ENCODE measurements around the gene DAD1. TPM values are rescaled to one million over a fixed set of nuclear protein-coding genes. Genes with fewer than 3 reads are reported as not detected.

The DAD1 gene
- total RNA-seq, 2 donors from 2014 or later: 91.3 to 104 TPM

GRCh38 chr14:22542360-22542759 lies 46.7 kb downstream of the DAD1 start:
- Histone ChIP-seq H3K9me3 (no peaks in the 10 kb centered on the region), H3K4me1 (peaks cover 3% of the 10 kb centered on the region), H3K36me3 (replicated peaks in 1 of 2; ENCODE audit: insufficient read depth in 1 of 2, low read depth in 2 of 2) (no peaks in the 10 kb centered on the region), H3K27me3 (no peaks in the 10 kb centered on the region), H3K4me3 (no peak overlapping the region), H3K27ac (no peak overlapping the region)
- WGBS, 2 donors: 69% methylated on average over 2 of the region's 2 CpGs
- ATAC-seq (no peak), DNase-seq (no peak)
- TF ChIP-seq POLR2A (IDR thresholded peaks at IDR 0.05) (no peak), CTCF (IDR thresholded peaks at IDR 0.05) (no peak)
- intact Hi-C loops (cut with DNase I): no loop called here

- no peak for TF ChIP-seq POLR2A (IDR thresholded peaks at IDR 0.05)
- no peak for TF ChIP-seq CTCF (IDR thresholded peaks at IDR 0.05)
- DNase-seq (no peak), ATAC-seq (no peak)
- H3K27me3 ChIP-seq: no peaks in the 10 kb centered on the region
- intact Hi-C loops (cut with DNase I): no loop called here
- H3K4me1 ChIP-seq: no peaks in the 10 kb centered on the region
- 69 to 88% methylated on average over 5 of the region's 5 CpGs for WGBS, 2 donors
- no peak overlapping the region for H3K27ac ChIP-seq
- no peaks in the 10 kb centered on the region for H3K36me3 ChIP-seq (replicated peaks in 1 of 2; ENCODE audit: insufficient read depth in 1 of 2, low read depth in 2 of 2)
- H3K9me3 ChIP-seq: no peaks in the 10 kb centered on the region
- H3K4me3 ChIP-seq: no peak overlapping the region
Measured at GRCh38 chr14:22541721-22542120, 47.3 kb downstream of the DAD1 start.

- H3K4me1 ChIP-seq: no peaks in the 10 kb centered on the region
- no peaks in the 10 kb centered on the region for H3K36me3 ChIP-seq (replicated peaks in 1 of 2; ENCODE audit: insufficient read depth in 1 of 2, low read depth in 2 of 2)
- TF ChIP-seq POLR2A (IDR thresholded peaks at IDR 0.05): no peak
- TF ChIP-seq CTCF (IDR thresholded peaks at IDR 0.05): no peak
- H3K4me3 ChIP-seq: no peak overlapping the region
- ATAC-seq: no peak
- no peak for DNase-seq
- 55 to 63% methylated on average over 4 of the region's 4 CpGs for WGBS, 2 donors
- no peak overlapping the region for H3K27ac ChIP-seq
- H3K27me3 ChIP-seq: no peaks in the 10 kb centered on the region
- no peaks in the 10 kb centered on the region for H3K9me3 ChIP-seq
- intact Hi-C loops (cut with DNase I): no loop called here
Measured at GRCh38 chr14:22540811-22541360, 48.1 kb downstream of the DAD1 start.

GRCh38 chr14:22540293-22540692 lies 48.7 kb downstream of the DAD1 start:
- ATAC-seq (no peak), DNase-seq (no peak)
- no peaks in the 10 kb centered on the region for H3K9me3 ChIP-seq
- H3K4me1 ChIP-seq: no peaks in the 10 kb centered on the region
- no peaks in the 10 kb centered on the region for H3K36me3 ChIP-seq (replicated peaks in 1 of 2; ENCODE audit: insufficient read depth in 1 of 2, low read depth in 2 of 2)
- no peaks in the 10 kb centered on the region for H3K27me3 ChIP-seq
- H3K4me3 ChIP-seq: no peak overlapping the region
- WGBS, 2 donors: 18 to 25% methylated on average over 1 of the region's 1 CpG
- intact Hi-C loops (cut with DNase I): no loop called here
- TF ChIP-seq CTCF (IDR thresholded peaks at IDR 0.05): no peak
- no peak for TF ChIP-seq POLR2A (IDR thresholded peaks at IDR 0.05)
- H3K27ac ChIP-seq: no peak overlapping the region

- DNase-seq (no peak), ATAC-seq (no peak)
- TF ChIP-seq CTCF (IDR thresholded peaks at IDR 0.05): no peak
- TF ChIP-seq POLR2A (IDR thresholded peaks at IDR 0.05): no peak
- Histone ChIP-seq H3K27ac (no peak overlapping the region), H3K36me3 (replicated peaks in 1 of 2; ENCODE audit: insufficient read depth in 1 of 2, low read depth in 2 of 2) (no peaks in the 10 kb centered on the region), H3K27me3 (no peaks in the 10 kb centered on the region), H3K4me1 (no peaks in the 10 kb centered on the region), H3K4me3 (no peak overlapping the region), H3K9me3 (no peaks in the 10 kb centered on the region)
- 79 to 91% methylated on average over 3 of the region's 3 CpGs for WGBS, 2 donors
- intact Hi-C loops (cut with DNase I): no loop called here
Measured at GRCh38 chr14:22539831-22540230, 49.2 kb downstream of the DAD1 start.
